ENCODE data around the gene TECTA.

GRCh38 chr11:121161349-121161917 lies 60.4 kb downstream of the TECTA start:
- TF ChIP-seq MAX (IDR thresholded peaks at IDR 0.05) (no peak), SRF (IDR thresholded peaks at IDR 0.05; ENCODE audit: low read depth, low read length) (no peak)

All from H1 (cell line).